Right atrium auricular region (tissue), 2 donors: Measurements from ENCODE around the gene SCN8A. TPM values are rescaled to one million over a fixed set of nuclear protein-coding genes. Genes with fewer than 3 reads are reported as not detected.

Source experiments
- DNase-seq: peaks from one replicate; pipeline ENCODE4 v3.0.0-alpha.2; 2019; ENCODE audit warnings: low spot score
- H3K27ac ChIP-seq, 2 donors: fragments of 200-600 bp; sonication (generic); 1 replicate in 1 of 2; 2 replicates in 1 of 2; pipeline ENCODE4 v1.5.1; 2016 to 2019
- H3K27me3 ChIP-seq, 2 donors: fragments of 200-600 bp; sonication (generic); one replicate each; pipeline versions ENCODE4 v1.5.1 to v1.6.0; 2017 to 2019
- H3K36me3 ChIP-seq: fragments of 200-600 bp; sonication (generic); one replicate; pipeline ENCODE4 v1.5.1; 2016
- H3K4me1 ChIP-seq, 2 donors: fragments of 200-600 bp; sonication (generic); one replicate each; pipeline versions ENCODE4 v1.5.1 to v1.6.0; 2017 to 2019
- H3K4me3 ChIP-seq, 2 donors: fragments of 200-600 bp; sonication (generic); 1 replicate in 1 of 2; 2 replicates in 1 of 2; pipeline ENCODE4 v1.5.1; 2017 to 2019; ENCODE audit warnings: mild to moderate bottlenecking in 1 of 2, moderate library complexity in 1 of 2
- H3K9me3 ChIP-seq, 2 donors: fragments of 200-600 bp; sonication (generic); one replicate each; pipeline ENCODE4 v1.5.1; 2019
- total RNA-seq, 2 donors: library from RNA; depleted of rRNA; stranded (reverse); fragments of >200 nt; gene quantifications; one replicate each; pipeline ENCODE4 v1.1.0, GENCODE V29; 2016
- TF ChIP-seq, protein P1 (sequence below), 2 donors: fragments of 200-600 bp; sonication (generic); IDR thresholded peaks; one replicate each; pipeline ENCODE4 v1.5.1; 2019; ENCODE audit warnings: antibody characterized with exemption in 2 of 2

SCN8A gene
- total RNA-seq, 2 donors from 2014 or later: 0.19 to 0.24 TPM

DNA sequence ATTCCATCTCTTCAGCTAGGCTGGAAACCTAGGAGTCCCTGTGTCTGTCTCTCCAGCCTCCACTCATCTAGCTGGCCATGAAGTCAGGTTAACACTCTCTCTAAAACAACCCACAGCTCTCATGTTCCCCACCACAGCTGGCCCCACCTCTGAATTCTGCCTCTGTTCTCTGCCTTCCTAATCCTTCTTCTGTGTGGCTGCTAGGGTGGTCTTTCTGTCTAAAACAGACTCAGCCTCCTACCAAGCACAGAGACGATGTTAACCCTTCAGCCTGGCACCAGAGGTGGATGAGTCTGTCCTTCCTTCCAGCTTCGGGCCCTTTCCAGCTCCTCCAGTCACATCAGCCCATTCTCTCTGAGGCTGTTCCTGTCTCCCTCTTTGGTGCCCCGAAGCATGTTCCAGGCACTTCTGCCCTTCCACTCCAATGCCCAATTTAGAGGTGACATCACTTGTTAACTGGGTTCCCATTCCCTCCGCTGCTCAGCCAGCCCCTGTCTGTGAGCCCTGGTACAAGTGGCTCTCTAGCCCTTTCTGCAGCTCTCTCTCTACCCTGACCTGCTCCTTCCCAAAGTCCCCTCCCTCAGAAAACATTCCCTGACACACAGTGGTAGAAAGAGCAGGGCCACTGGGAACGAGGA is 248.4 kb downstream of the SCN8A start:
- H3K27me3 ChIP-seq: no peaks in the 10 kb centered on the region
- no peak overlapping the region for H3K4me3 ChIP-seq
- H3K4me1 ChIP-seq: peaks cover 0 to 12% of the 10 kb centered on the region in 2 donors

DNA sequence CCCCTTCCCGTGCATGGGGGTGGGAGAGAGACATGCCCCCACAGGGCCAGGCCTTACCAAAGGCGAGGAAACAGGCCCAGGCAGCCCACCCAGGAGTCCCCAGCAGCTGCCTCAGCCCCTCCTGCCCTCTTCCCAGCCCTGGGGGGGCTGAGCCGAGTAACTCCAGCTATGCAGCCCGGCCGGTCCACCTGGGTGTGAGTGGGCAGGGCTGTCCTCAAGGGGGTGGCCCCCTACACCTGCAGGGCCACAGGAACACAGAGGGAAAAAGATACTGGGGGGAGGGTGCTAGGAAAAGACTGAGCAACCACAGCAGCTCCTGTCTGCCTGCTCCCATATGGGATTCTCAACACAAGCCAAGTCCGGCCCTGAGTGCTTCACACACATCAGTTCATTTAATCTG is 249.9 kb downstream of the SCN8A start:
- H3K27me3 ChIP-seq: no peaks in the 10 kb centered on the region
- peaks cover 0 to 12% of the 10 kb centered on the region in 2 donors for H3K4me1 ChIP-seq
- TF ChIP-seq, protein P1, sequence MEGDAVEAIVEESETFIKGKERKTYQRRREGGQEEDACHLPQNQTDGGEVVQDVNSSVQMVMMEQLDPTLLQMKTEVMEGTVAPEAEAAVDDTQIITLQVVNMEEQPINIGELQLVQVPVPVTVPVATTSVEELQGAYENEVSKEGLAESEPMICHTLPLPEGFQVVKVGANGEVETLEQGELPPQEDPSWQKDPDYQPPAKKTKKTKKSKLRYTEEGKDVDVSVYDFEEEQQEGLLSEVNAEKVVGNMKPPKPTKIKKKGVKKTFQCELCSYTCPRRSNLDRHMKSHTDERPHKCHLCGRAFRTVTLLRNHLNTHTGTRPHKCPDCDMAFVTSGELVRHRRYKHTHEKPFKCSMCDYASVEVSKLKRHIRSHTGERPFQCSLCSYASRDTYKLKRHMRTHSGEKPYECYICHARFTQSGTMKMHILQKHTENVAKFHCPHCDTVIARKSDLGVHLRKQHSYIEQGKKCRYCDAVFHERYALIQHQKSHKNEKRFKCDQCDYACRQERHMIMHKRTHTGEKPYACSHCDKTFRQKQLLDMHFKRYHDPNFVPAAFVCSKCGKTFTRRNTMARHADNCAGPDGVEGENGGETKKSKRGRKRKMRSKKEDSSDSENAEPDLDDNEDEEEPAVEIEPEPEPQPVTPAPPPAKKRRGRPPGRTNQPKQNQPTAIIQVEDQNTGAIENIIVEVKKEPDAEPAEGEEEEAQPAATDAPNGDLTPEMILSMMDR (IDR thresholded peaks at IDR 0.05): no peak

More for the DNA sequence above, 248.4 kb downstream of the SCN8A start:
- Histone ChIP-seq H3K27ac (no peak overlapping the region), H3K36me3 (no peaks in the 10 kb centered on the region), H3K9me3 (no peaks in the 10 kb centered on the region)
- no peak for DNase-seq
- TF ChIP-seq, protein P1 (IDR thresholded peaks at IDR 0.05): no peak

DNA sequence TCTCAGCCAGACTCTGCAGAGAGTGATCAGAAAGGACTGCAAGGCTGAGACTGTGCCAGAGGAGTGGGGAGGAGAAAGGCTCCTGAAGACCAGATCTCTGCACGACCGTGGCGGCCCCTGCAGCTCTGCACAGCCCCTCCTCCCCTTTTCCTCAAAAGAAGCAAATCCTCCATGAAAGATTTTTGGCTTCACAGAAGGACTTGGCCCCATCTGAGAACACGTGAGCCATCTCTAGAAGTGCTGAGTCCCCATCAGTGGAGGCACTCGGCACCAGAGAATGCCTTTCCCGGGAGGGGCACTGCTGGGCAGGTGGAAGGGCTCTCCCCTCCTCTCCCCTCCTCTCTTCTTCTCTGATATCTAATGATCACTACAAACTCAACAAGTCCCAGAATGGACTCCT is 250.7 kb downstream of the SCN8A start:
- Histone ChIP-seq H3K27ac (no peak overlapping the region), H3K36me3 (no peaks in the 10 kb centered on the region), H3K4me3 (no peak overlapping the region), H3K4me1 (peaks cover 0 to 18% of the 10 kb centered on the region in 2 donors), H3K27me3 (no peaks in the 10 kb centered on the region), H3K9me3 (no peaks in the 10 kb centered on the region)
- DNase-seq: no peak
- TF ChIP-seq, protein P1 (IDR thresholded peaks at IDR 0.05): no peak

More for the DNA sequence above, 249.9 kb downstream of the SCN8A start:
- no peak for DNase-seq
- no peak overlapping the region for H3K4me3 ChIP-seq
- H3K36me3 ChIP-seq: no peaks in the 10 kb centered on the region
- no peaks in the 10 kb centered on the region for H3K9me3 ChIP-seq
- H3K27ac ChIP-seq: no peak overlapping the region

DNA sequence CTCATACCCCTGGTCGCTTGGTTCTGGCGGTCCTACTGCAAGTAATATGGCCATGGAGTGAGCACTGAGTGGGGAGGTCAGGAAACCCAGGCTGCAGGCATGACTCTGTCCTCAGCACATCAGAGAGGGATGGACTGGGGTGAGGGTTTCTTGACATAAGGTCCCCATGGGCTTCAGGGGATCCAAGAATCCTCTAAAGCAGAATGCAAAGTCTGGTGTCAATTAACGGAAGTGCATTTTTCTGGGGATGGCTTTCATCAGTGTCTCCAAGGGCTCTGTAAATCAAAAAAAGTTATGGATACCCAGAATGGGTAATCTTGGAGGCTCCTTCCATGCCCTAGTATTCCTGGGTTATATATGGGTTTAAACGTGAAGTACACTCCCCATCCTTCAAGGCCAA is 253.8 kb downstream of the SCN8A start:
- Histone ChIP-seq H3K4me1 (peaks cover 0 to 24% of the 10 kb centered on the region in 2 donors), H3K4me3 (no peak overlapping the region), H3K36me3 (no peaks in the 10 kb centered on the region), H3K27ac (no peak overlapping the region), H3K27me3 (peaks cover 9 to 13% of the 10 kb centered on the region in 2 donors), H3K9me3 (no peaks in the 10 kb centered on the region)
- no peak for DNase-seq
- TF ChIP-seq, protein P1 (IDR thresholded peaks at IDR 0.05): no peak

DNA sequence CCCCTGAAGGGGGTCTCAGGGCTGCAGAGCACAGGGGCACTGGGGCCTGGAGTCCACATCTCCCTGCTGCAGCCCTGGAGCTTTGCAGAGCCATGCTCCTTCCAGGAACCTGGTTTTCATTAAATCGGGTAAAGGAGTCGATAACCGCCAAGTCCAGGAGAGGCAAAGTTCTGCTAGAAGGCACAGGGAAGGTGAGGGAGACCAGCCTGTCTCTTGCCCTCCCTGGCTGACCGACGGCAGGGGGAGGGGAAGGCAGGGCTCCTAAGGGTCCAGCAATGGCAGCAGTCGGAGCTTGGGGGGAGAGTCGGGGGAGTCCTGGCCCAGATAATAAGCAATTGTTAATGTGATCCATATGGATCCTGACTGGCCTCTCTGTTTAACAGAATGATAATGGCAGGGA is 254.4 kb downstream of the SCN8A start:
- TF ChIP-seq, protein P1 (IDR thresholded peaks at IDR 0.05): no peak
- peaks cover 9 to 13% of the 10 kb centered on the region in 2 donors for H3K27me3 ChIP-seq
- H3K4me3 ChIP-seq: no peak overlapping the region

DNA sequence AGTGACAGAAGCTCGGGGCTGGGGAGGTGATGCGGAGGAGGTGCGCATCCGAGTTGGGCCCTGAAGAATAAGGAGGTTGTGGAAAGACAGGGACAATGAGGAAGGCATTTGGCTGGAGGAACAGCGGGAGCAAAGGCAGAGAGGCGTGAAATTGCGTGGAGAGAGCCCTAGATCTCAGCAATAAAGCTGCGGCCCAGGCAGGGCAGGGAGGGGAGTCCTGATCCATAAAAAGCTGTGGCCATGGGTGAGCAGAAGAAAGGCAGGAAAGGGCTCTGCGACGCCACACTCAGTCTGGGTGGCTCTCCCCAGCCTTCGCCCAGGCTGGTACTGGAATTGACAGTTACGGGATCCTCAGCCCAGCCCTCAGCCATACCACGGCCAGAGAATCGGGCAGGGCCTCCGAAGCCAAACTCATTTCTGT is 255.2 kb downstream of the SCN8A start:
- Histone ChIP-seq H3K9me3 (no peaks in the 10 kb centered on the region), H3K36me3 (no peaks in the 10 kb centered on the region), H3K4me1 (peaks cover 0 to 36% of the 10 kb centered on the region in 2 donors), H3K27ac (no peak overlapping the region), H3K4me3 (no peak overlapping the region), H3K27me3 (peaks cover 9 to 13% of the 10 kb centered on the region in 2 donors)
- TF ChIP-seq, protein P1 (IDR thresholded peaks at IDR 0.05): no peak
- DNase-seq: no peak

More for the DNA sequence above, 254.4 kb downstream of the SCN8A start:
- H3K36me3 ChIP-seq: no peaks in the 10 kb centered on the region
- DNase-seq: no peak
- H3K4me1 ChIP-seq: peaks cover 0 to 28% of the 10 kb centered on the region in 2 donors
- no peaks in the 10 kb centered on the region for H3K9me3 ChIP-seq
- H3K27ac ChIP-seq: no peak overlapping the region
